ENCODE results near the gene SPECC1L.

The SPECC1L gene

DNA sequence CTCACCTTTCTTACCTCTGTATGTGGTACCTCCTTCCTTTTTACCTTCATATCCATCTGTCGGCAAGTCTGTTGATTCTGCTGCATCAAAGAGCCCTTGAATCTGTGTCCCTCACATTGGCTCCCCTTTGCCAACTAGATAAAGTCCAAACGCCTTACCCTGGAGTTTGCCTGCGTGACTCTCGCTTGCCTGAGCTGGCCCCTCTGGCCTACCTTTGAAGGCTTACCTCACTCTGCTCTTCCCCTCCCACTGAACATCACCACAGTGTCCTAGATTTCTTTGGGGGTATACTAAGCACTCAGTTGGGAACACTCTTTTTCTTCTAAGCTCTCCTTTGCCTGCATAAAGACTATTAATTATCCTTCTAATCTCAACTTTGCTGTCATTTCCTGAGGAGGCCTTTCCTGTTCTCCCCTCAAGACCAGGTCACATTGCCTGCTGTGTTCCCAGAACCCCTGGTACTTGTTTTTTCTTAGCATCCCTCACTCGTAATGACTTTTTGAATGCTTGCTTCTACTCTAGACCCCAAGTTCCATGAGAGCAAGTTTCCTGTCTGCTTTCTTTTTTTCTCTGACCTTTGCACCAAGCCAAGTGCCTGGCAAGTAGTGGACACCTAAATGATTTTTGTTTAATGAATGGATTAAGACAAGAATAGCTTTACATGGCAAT lies 89.0 kb downstream of the SPECC1L start:
- no peak for DNase-seq (ENCODE audit: low spot score)

DNA sequence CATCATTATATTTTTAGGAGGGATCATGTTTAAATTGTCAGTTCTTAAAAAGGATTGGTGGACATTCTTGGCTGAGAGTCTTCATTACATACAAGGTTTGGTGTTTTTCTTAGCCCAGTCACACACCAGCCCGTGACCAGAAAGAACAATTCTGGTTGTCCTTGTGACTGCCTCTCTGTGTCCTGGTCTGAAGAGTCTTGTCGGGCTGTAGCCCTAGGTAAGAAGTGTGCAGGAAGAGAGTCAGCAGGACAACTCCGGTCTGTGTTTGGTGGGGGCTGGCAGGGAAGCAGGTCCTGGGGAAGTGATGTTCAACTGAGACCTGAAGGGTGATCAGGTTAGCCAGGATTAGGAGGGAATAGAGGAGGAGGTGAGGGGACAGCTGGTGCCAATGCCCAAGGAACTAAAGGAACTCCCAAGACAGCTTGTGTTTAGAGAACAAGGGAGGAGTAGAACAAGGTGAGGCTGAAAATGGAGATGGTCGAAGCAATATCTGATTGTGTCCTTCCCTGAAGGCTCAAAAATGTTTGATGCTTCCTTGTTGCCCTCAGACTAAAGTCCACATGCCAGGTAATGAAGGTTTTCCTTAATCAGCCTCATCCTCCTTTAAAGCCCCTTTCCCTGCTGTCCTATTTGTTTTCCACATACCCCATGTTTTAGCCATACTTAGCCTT lies 91.5 kb downstream of the SPECC1L start:
- no peak for DNase-seq (ENCODE audit: low spot score)

DNA sequence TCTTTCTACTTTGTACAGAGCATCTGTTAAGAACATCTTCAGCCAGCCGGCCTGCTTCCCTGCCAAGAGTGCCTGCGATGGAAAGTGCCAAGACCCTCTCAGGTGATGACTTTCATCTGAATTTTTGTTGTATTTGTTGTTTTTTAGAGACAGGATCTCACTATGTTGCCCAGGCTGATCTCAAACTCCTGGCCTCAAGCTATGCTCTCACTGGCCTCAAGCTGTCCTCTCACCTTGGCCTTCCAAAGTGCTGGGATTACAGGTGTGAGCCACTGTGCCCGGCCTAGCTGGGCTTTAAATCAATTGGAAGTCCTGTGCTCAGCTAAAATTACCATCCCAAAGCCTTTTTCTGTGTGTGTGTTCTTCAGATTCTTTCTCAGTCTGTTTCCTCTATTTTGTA lies 92.6 kb downstream of the SPECC1L start:
- DNase-seq (ENCODE audit: low spot score): no peak

DNA sequence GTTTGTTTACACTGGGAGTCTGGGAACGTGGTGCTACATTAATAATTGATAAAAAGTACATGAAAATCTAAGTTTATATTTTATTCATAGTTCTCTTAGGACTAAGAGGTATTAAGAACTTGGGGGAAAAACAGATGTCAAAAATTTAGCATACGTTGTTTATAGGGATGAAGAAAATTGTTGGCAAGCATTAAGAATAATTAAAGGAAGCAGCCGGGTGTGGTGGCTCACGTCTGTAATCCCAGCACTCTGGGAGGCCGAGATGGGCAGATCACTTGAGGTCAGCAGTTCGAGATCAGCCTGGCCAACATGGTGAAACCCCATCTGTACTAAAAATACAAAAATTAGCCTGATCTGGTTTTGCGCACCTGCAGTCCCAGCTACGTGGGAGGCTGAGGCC lies 96.1 kb downstream of the SPECC1L start:
- no peak for DNase-seq (ENCODE audit: low spot score)

DNA sequence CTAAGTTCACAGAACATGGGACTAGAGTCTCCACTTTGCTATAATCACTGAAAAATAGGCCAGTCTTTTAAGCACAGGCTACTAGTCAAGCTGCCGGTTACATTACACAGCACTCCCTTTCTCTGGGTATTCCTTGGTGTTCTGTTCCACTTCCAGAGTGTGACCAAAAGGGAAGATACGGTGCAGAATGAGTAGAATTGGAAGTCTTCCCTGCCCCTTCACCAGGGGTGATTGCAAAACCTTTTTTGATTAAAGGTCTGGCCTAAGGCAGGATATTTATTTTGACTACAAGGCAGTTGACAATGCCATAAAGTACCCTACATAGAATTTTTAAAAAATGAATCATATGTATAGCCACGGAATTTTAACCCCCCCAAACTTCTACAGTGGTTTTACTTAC lies 97.2 kb downstream of the SPECC1L start:
- no peak for DNase-seq (ENCODE audit: low spot score)

DNA sequence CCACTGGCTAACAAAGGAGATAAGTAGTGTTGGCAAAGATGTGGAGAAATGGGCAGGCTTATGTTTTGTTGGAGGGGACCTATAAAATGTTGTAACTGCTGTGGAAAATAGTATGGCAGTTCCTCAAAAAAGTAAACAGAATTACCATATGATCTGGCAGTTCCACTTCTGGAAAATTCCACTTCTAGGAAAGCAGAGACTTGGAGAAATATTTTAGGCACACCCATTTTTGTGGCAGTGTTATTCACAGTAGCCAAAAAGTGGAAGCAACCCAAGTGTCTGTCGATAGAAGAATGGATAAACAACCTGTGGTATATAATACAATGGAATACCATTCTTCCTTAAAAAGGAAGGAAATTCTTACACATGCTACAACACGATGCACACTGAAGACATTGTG lies 99.8 kb downstream of the SPECC1L start:
- DNase-seq (ENCODE audit: low spot score): no peak

DNA sequence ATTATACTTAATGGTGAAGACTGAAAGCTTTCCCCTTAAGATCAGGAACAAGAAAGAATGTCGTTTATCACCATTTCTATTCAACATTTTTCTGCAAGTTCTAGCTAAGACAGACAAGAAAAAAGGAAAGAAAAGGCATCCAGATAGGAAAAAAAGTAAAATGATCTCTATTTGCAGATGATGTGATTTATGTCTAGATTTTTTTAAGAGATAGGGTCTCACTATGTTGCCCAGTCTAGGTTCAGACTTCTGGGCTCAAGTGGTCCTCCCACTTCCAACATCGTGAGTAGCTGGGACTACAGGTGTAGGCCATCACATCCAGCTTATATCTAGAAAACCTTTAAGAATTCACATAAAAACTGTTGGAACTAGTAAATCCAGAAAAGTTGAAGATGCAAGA lies 105.4 kb downstream of the SPECC1L start:
- DNase-seq (ENCODE audit: low spot score): no peak

DNA sequence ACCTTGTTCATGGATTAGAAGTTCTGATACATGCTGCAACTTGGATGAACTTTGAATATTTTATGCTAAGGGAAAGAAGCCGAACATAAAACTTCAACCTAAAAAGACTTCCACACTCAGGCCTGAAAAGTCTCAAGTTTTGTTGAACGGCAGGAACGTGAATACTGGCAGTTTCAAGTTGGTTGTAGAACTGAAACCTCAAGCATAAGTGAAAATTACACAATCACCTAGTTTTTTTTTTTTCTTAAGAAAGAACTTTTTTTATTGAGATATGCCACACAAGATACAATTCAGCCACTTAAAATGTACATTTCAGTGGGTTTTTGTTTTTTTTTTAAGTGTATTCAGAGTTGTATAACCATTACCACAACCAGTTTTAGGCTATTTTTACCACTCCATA lies 106.0 kb downstream of the SPECC1L start:
- no peak for DNase-seq (ENCODE audit: low spot score)

DNA sequence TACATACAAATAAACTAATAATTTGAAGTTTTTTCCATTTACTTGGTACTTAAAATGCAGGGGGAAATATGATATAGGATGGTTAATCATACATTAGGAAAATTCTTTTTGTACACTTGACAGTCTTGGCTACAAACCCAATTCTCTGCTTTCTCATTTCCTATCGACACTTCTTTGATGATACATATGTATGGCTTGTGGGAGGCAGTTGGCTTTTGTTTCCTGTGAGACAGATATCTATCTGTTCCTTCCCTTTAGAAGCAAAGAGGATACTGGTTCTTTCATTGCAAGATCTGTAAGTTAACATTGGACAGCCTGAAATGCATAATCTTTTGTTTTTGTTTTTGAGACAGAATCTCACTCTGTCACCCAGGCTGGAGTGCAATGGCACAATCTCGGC lies 108.9 kb downstream of the SPECC1L start:
- DNase-seq (ENCODE audit: low spot score): no peak

DNA sequence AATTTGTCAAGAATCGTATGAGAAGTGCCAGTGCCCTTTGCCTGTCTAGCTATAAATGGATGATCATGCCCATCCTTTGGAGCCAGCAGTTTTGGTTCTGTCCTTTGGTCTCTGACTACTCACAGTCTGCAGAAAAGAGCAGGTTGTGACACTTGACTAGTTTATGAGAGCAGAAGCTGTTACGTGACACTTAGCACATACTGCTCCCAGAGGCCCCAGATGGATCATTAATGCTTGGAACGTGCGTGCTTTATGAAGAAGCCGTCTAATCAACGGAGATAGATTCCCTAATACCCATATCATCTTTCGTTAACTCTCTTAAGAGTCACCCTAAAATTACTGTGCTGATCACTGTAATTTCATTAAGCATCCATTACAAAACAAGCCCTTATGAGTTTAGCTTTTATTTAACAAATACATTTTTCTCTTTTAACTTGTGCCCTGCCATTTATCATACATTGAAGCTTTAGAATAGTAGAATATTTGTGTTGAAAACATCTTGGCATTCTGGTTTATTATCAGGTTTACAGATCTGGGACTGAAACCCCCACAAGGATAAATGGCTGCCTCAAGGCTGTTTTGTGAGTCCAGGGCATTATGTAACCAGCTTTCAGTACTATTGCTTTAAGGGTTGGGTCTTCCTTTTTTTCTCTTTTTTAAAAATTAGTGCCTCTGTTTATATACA lies 109.7 kb downstream of the SPECC1L start:
- DNase-seq (ENCODE audit: low spot score): no peak

DNA sequence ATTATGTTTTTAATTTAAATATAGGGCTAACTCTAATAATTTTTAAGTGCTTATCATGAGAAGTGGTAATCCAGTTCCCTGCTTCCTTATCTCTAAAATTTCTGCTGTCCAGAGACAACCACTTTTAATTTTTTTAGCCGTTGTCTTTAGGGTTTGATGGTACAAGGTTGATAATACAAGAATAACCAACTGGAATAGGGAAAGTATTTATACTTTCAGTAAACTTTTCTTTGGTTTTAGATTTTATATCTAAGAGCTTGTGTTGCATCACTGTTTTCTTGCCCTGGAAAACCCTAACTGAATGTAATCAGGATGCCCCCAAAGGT lies 110.2 kb downstream of the SPECC1L start:
- DNase-seq (ENCODE audit: low spot score): no peak

DNA sequence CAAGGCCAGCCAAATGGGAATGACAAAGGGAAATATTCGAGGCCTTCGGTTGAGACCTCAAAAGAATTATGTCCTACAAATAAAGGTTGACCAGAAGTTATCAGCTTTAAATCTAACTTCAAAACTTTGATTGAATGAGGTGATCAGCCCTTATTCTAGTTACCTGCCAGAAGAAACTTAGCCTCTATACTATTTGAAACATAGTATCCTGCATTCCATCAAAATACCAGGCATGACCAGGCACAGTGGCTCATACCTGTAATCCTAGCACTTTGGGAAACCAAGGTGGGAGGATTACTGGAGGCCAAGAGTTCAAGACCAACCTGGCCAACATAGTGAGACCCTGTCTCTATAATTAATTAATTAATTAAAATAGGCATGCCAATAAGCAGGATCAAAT lies 112.4 kb downstream of the SPECC1L start:
- DNase-seq (ENCODE audit: low spot score): no peak

DNA sequence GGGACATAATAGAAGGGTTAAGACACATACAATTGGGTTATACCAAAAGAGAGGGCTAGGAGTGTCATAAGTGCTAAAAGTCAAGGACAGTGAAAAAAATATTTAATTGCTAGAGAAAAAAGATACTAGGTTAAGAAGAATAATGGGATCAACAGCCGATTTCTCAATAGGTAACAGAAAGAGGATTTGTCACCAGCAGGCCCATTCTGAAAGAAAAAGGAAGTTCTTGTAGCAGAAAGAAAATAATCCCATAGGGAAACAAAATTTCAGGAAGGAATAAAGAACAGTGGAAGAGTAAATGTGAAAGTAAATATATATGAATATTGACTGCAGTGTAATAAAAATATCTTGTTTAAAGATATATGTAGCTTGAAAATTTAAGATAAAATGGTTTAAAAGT lies 113.5 kb downstream of the SPECC1L start:
- no peak for DNase-seq (ENCODE audit: low spot score)

DNA sequence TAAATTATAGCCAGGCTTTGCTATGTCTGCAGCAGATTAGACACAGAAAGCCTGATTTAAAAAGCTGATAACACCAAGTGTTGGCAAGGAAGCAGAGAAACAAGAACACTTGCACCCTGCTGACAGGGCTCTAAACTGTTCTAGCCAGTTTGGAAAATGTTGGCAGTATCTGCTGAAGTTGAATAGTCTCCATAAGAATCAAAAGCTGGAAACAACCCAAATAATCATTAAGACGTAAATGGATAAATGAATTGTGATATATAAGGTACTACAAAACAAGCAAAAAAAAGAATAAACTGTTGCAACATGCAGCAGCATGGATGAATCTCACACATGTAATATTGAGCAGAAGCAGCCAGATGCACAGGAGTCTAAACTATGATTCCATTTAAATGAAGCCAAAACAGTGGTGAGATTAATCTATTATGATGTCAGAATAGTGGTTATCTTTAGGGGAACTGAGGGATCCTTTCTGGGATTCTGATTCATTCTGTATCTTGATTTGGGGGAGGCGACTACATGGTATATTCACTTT lies 116.4 kb downstream of the SPECC1L start:
- no peak for DNase-seq (ENCODE audit: low spot score)

DNA sequence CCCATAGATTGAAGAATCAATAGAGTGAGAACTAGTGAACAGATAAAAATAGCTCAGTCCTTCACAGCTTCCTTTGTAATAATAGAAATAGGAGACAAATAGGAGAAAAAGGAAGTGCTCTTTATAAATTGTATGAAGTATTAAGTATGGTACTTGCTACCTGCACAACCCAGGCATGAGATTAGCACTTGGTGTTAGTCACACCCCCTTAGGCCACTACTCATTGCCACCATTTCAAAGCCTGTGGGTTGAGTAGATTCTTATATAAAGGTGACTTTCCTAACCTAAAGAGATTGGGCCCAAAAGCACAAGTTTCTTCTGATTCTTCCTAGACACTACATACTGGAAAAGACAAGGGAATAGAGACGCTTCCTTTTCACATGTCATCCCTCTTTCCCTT lies 119.0 kb downstream of the SPECC1L start:
- no peak for DNase-seq (ENCODE audit: low spot score)

DNA sequence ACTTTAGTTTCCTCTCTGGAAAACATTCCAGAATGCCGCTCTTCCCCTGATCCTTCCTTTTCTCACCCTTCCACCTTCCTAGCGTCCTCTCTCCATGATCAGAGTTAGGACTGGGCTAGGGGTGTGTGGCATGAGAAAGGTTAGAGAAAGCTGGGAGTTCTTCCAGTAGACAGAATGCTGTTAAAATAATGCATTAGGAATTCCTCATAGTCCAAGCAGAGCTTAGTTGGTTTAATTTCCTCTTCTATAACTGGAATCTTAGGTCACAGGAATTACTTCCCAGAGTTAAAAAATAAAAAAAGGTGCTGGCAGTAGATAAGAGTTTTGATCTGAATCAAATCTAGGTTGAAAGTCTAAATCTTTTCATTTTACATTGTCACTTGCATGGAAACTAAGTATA lies 119.5 kb downstream of the SPECC1L start:
- DNase-seq (ENCODE audit: low spot score): no peak

DNA sequence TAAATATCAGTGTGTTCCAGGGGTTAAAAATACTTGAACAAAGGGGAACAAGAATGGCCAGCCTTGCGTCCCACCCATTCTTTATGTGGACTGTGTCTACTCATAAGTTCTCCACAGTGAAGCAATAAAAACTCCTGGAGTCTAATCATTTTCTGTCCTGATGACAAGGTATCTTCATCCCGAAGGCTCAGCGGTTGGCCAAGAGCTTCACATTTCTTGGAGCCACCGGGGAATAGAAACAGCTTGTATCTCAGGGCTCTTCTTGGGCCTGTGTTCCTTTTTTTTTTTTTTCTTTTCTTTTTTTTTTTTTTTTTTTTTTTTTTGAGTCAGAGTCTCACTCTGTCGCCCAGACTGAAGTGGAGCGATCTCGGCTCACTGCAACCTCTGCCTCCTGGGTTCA lies 119.9 kb downstream of the SPECC1L start:
- DNase-seq (ENCODE audit: low spot score): no peak

DNA sequence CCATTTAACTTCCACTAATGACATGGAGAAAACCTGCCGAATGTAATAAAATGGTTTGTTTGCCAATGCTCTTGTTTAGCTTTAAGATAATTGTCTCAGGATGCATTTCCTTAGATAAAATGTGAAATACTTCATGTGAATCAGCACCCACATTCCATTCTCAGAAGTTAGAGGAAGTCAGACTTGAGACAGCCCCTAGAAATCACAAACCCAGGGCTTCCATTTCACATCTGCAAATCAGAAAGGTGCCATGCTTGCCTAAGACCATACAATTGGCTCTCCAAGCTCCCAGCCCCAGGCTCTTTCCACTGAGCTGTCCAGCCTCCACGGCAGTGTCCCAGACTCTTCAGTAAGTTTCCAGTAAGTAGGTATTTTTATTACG lies 121.2 kb downstream of the SPECC1L start:
- DNase-seq (ENCODE audit: low spot score): no peak

DNA sequence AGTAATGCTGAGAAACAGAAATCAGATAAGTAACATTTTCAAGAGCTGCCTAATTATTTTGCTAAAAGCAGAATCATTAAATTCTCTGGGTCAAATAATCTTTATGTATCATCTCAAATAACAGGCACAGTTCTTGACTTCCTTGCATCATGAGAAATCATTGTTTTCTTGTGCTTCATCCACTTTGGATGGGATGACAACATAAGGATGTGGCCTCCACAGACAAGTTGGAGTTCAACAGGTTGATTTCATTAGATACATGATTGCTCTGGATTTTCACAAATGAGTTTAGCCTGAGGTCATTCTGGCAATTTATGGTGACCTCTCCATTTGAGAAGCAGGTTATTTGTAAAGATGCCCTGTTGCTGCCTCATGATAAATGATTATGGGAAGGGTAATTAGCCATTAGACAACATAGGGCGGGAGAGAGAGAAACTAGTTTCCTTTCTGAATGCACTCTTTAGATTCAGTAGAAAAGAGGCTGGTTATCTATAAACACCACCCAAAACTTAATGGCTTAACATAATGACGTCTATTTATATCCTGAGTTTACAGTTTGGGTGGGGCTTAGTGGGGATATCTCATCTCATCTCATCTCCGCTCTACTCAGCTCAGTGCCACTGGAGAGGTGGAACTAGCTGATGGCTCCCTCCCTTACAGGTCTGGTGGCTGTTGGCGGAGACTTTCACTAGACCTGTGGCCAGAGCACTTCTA lies 121.7 kb downstream of the SPECC1L start:
- DNase-seq (ENCODE audit: low spot score): no peak

DNA sequence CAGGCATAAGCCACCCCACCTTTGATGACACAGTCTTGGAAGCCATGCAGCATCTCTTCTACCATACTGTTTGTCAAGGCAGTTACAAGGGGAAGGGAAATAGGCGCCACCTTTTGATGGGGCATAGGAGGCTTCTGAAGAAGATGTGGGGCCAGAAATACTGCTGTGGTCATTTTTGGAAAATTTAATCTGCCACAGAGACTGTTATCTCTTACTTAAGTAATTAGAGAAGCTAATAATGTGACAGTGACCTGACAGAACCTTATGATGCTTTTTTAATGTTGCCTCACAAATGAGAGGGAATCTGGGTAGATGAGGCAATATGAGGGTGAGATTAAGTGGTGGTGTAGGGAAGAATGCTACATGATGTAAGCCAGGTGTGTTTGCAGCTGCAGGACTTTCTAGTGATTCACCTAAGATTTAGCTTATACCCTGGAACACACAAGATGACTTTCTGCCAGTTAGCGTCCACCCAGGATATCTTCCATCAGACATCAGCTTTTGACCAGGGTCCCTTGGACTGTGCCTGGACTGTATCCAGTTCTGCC lies 122.5 kb downstream of the SPECC1L start:
- no peak for DNase-seq (ENCODE audit: low spot score)

DNA sequence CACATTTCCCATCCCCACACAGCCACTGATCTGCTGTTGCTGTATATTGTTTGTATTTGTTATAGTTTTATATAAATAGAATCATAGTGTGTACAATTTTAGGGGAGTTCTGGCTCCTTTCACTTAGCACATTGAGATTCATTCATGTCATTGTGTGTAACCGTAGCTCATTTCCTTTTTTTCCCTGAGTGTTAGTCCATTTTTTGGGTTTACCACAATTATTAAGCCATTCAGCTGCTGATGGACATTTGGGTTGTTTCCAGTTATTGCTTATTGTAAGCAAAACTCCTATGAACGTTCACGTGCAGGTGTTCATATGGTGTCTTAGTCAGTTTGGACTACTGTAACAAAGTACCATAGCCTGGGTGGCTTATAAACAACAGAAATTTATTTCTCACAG lies 123.2 kb downstream of the SPECC1L start:
- DNase-seq (ENCODE audit: low spot score): no peak

DNA sequence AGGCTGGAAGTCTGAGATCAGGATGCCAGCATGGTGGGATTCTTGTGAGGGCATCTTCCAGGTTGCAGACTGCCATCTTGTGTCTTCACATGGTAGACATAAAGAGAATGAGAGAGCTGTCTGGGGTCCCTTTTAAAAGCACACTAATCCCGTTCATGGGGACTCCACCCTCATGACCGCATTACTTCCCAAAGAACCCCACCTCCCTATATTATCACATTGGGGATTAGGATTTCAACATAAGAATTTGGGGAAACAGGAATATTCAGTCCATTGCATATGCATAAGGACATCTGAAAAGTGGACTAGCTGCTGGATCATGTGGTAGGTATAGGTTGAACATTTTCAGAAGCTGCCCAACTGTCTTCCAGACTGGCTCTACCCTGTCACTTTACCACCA lies 123.6 kb downstream of the SPECC1L start:
- DNase-seq (ENCODE audit: low spot score): no peak

DNA sequence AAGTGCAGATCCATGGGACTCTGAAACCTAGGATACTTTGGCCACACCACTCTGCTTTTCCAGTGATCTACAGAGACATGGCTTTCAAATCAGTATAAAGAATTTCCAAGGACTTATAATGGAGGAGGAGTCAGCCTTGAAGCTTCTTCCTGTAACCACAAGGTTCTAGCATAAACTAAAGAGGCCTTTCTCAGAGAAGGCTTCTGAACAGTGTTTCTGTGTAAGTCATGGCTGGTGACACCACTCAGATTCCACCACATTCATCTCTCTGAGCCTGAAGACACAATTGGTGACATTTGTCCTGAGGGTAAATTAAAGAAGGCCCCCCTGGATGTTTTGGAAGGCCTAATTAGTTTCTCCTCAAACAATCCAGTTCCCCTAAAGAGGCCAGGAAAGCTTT lies 127.8 kb downstream of the SPECC1L start:
- no peak for DNase-seq (ENCODE audit: low spot score)
